SK-N-SH (cell line): ENCODE measurements around the gene MBTPS1. TPM values are rescaled to one million over a fixed set of nuclear protein-coding genes. Genes with fewer than 3 reads are reported as not detected.

Experiments used
- CTCF ChIA-PET: fragments of 300-600, 350-600 bp; formaldehyde crosslinking; extraction: SDS; loops from one replicate; lab custom pipeline; 2021; lab: Yijun Ruan, JAX
- POLR2A ChIA-PET: fragments of 350-600 bp; sonication (Branson Sonifier 250); formaldehyde crosslinking; extraction: SDS; loops from one replicate; lab custom pipeline; 2020; ENCODE audit warnings: antibody characterized with exemption, inconsistent platforms; lab: Yijun Ruan, JAX
- DNase-seq: peaks from one replicate; pipeline ENCODE4 v3.0.0; 2012
- H2AFZ ChIP-seq: fragments of 200-600 bp; sonication (generic); 2 replicates; pipeline ENCODE4 v1.8.1; 2016; ENCODE audit warnings: antibody characterized with exemption, mild to moderate bottlenecking, low read depth
- H3F3A ChIP-seq: fragments of 200-600 bp; sonication (generic); replicated peaks from 2 replicates; pipeline ENCODE3; 2016; ENCODE audit warnings: antibody characterized with exemption, mild to moderate bottlenecking; ENCODE audit not compliant: insufficient read depth
- H3K27ac ChIP-seq, 2 experiments: fragments of 200-500 bp in 1 of 2; fragments of 200-600 bp in 1 of 2; sonication (Bioruptor generic) in 1 of 2; sonication (generic), shearing (Covaris generic) in 1 of 2; 2 replicates each; pipeline versions ENCODE4 v1.5.1 to v1.6.1; 2014 to 2016; ENCODE audit warnings: low read depth in 2 of 2, inconsistent platforms in 1 of 2, low read length in 1 of 2, mild to moderate bottlenecking in 1 of 2, mixed read lengths in 1 of 2
- H3K27me3 ChIP-seq: fragments of 200-600 bp; sonication (generic), shearing (Covaris generic); 2 replicates; pipeline ENCODE4 v1.6.1; 2016; ENCODE audit warnings: mixed run types; ENCODE audit not compliant: insufficient read depth
- H3K36me3 ChIP-seq, 2 experiments: fragments of 200-500 bp in 1 of 2; fragments of 200-600 bp in 1 of 2; sonication (Bioruptor generic) in 1 of 2; sonication (generic) in 1 of 2; replicated peaks in 1 of 2; 2 replicates each; pipeline versions ENCODE3 to v1.5.1; 2014 to 2016; ENCODE audit warnings: low read length in 1 of 2, mild to moderate bottlenecking in 1 of 2; ENCODE audit not compliant: insufficient read depth in 2 of 2, control insufficient read depth in 1 of 2
- H3K4me1 ChIP-seq, 2 experiments: fragments of 200-500 bp in 1 of 2; fragments of 200-600 bp in 1 of 2; sonication (Bioruptor generic) in 1 of 2; sonication (generic), shearing (Covaris generic) in 1 of 2; 2 replicates each; pipeline versions ENCODE4 v1.5.1 to v1.6.1; 2014 to 2016; ENCODE audit warnings: low read depth in 1 of 2, low read length in 1 of 2, mixed run types in 1 of 2; ENCODE audit not compliant: insufficient read depth in 2 of 2, control insufficient read depth in 1 of 2
- H3K4me2 ChIP-seq: fragments of 200-600 bp; sonication (generic), shearing (Covaris generic); 2 replicates; pipeline ENCODE4 v1.6.1; 2017; ENCODE audit warnings: mixed run types
- H3K4me3 ChIP-seq, 2 experiments: fragments of 200-500 bp in 1 of 2; fragments of 200-600 bp in 1 of 2; sonication (Bioruptor generic) in 1 of 2; sonication (generic), shearing (Covaris generic) in 1 of 2; 2 replicates each; pipeline versions ENCODE4 v1.5.1 to v1.8.1; 2014 to 2016; ENCODE audit warnings: low read depth in 2 of 2, inconsistent platforms in 1 of 2, low read length in 1 of 2, mild to moderate bottlenecking in 1 of 2, mixed read lengths in 1 of 2, moderate library complexity in 1 of 2
- H3K79me2 ChIP-seq: fragments of 200-600 bp; sonication (generic); 2 replicates; pipeline ENCODE4 v1.8.1; 2017; ENCODE audit warnings: mild to moderate bottlenecking; ENCODE audit not compliant: insufficient read depth
- H3K9ac ChIP-seq: fragments of 200-600 bp; sonication (generic); 2 replicates; pipeline ENCODE4 v1.6.1; 2017; ENCODE audit warnings: mixed run types
- H3K9me2 ChIP-seq: fragments of 200-600 bp; sonication (generic); 2 replicates; pipeline ENCODE4 v1.6.1; 2017; ENCODE audit warnings: mixed run types
- H3K9me3 ChIP-seq: fragments of 200-600 bp; sonication (generic); 2 replicates; pipeline ENCODE4 v1.6.1; 2017; ENCODE audit warnings: mixed run types, mild to moderate bottlenecking, moderate library complexity
- H4K20me1 ChIP-seq: fragments of 200-600 bp; sonication (generic); 2 replicates; pipeline ENCODE4 v1.6.1; 2017; ENCODE audit warnings: mild to moderate bottlenecking, mixed run types; ENCODE audit not compliant: insufficient read depth
- CTCF ChIP-seq: fragments of 200-600 bp; sonication (generic); IDR thresholded peaks from 2 replicates; pipeline ENCODE4 v1.6.1; 2017; ENCODE audit warnings: antibody characterized with exemption, mild to moderate bottlenecking, moderate library complexity
- ELF1 ChIP-seq: IDR thresholded peaks from 2 replicates; pipeline ENCODE4 v1.4.0; 2012
- EP300 ChIP-seq, 2 experiments: IDR thresholded peaks; 2 replicates each; pipeline versions ENCODE4 v1.4.0 to v1.6.1; 2012; ENCODE audit warnings: borderline replicate concordance in 1 of 2, low read depth in 1 of 2, low read length in 1 of 2
- EZH2phosphoT487 ChIP-seq: fragments of 200-600 bp; sonication (generic); IDR thresholded peaks from 2 replicates; pipeline ENCODE4 v1.6.1; 2017; ENCODE audit warnings: low read depth, mixed run types, mild to moderate bottlenecking, antibody characterized with exemption, moderate library complexity, borderline replicate concordance
- FOSL2 ChIP-seq: IDR thresholded peaks from 2 replicates; pipeline ENCODE4 v1.4.0; 2012; ENCODE audit warnings: low read depth, mild to moderate bottlenecking, moderate library complexity, borderline replicate concordance
- FOXJ3 ChIP-seq: sonication (generic); formaldehyde crosslinking; IDR thresholded peaks from 2 replicates; pipeline ENCODE4 v1.5.1; 2020; ENCODE audit warnings: mild to moderate bottlenecking, missing genetic modification reagents
- FOXM1 ChIP-seq: IDR thresholded peaks from 2 replicates; pipeline ENCODE4 v1.4.0; 2012; ENCODE audit warnings: low read depth, mild to moderate bottlenecking
- JUND ChIP-seq: IDR thresholded peaks from 2 replicates; pipeline ENCODE4 v1.4.0; 2012
- MAX ChIP-seq: IDR thresholded peaks from 2 replicates; pipeline ENCODE4 v1.4.0; 2012; ENCODE audit warnings: low read depth
- MXI1 ChIP-seq: IDR thresholded peaks from 2 replicates; pipeline ENCODE4 v1.6.1; 2012; ENCODE audit warnings: mild to moderate bottlenecking, low read depth, low read length, improper control_type of control experiment
- RAD21 ChIP-seq: IDR thresholded peaks from 2 replicates; pipeline ENCODE4 v1.6.1; 2012; ENCODE audit warnings: mild to moderate bottlenecking, low read length
- RXRA ChIP-seq: IDR thresholded peaks from 2 replicates; pipeline ENCODE4 v1.4.0; 2012; ENCODE audit warnings: low read depth, mild to moderate bottlenecking, borderline replicate concordance
- SIN3A ChIP-seq: IDR thresholded peaks from 2 replicates; pipeline ENCODE4 v1.6.1; 2012; ENCODE audit warnings: low read depth, mild to moderate bottlenecking, low read length, moderate library complexity, borderline replicate concordance
- SMC3 ChIP-seq: IDR thresholded peaks from 2 replicates; pipeline ENCODE4 v1.6.1; 2012; ENCODE audit warnings: low read depth, low read length, improper control_type of control experiment
- YY1 ChIP-seq: IDR thresholded peaks from 2 replicates; pipeline ENCODE4 v1.4.0; 2012; ENCODE audit warnings: low read depth, mild to moderate bottlenecking
- WGBS: methylation state at CpG from one replicate; pipeline ENCODE4 v1.1.6; 2017; ENCODE audit warnings: low lambda C conversion rate; 5-methylcytosine and 5-hydroxymethylcytosine counted together
- polyA plus RNA-seq, 3 experiments: library from polyadenylated mRNA; depleted of rRNA; stranded (reverse); fragments of >200 nt; gene quantifications; 2 replicates each; pipeline ENCODE4 v1.2.3, GENCODE V29; 2012
- TF ChIP-seq, protein P1 (sequence below): IDR thresholded peaks from 2 replicates; pipeline ENCODE4 v1.4.0; 2012; ENCODE audit warnings: low read depth, borderline replicate concordance
- TF ChIP-seq, protein P2 (sequence below): IDR thresholded peaks from 2 replicates; pipeline ENCODE4 v1.4.0; 2012; ENCODE audit warnings: low read depth, borderline replicate concordance
- TF ChIP-seq, protein P3 (sequence below): fragments of 150-350 bp; IDR thresholded peaks from 2 replicates; pipeline ENCODE4 v1.6.1; 2017; ENCODE audit warnings: antibody characterized with exemption, low read length, low read depth, borderline replicate concordance

The MBTPS1 gene
- polyA plus RNA-seq, 1 of the 3 experiments (the other 2 are of a cell fraction), result 84.9 TPM

DNA sequence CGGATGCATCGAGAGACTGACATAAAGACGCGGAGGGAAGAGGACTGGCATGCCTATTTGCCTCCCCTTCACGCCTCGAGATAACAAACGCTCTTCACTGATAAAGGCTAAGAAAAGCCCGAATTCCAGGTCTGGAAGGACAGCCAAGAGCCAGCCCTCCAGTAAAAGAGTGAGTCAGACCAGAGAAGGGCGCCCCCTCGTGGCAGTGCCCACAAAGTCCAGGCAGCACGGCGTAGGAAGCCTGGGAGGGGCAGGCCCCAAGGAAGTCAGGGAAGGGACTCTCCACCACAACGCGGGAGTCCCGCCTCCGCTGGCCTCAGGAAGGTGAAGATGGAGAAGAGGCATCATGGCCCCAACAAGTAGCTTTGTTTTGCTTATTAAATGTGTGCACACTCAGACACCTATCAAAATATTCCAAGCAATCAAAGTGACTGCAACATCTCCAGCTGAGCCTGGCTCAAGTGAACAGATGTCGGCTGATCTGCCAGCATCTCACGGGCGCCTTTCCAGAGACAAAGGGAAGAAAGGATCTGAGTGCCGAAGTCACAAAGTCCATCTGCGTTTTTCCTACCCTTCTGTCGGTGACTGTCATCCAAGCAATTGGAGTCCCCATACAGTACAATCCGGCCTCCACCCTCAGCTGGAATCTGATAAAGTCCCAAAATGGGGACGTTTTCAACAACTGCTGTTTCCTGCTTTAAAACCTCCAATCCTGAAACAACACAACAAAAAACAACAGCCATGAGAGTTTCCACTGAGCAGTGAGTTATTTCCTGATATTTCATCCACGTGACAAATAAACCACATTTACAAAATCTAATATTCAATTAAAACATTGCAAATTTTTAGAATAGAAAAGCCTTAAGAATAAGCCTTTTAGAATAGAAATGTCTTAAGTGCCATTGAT is 53.8 kb downstream of the MBTPS1 start:
- Histone ChIP-seq H3K9me2 (no peaks in the 10 kb centered on the region), H3K4me3 (peak overlapping the region in 1 of 2 experiments; percentile 44; a peak in 1 of 4 replicates), H3K4me1 (peaks cover 0 to 6% of the 10 kb centered on the region in 2 experiments; a peak in 2 of 4 replicates), H3K27ac (no peak overlapping the region; a peak in 2 of 4 replicates), H3F3A (peaks cover 16% of the 10 kb centered on the region), H3K27me3 (no peaks in the 10 kb centered on the region), H3K4me2 (no peak overlapping the region), H4K20me1 (peaks cover 4% of the 10 kb centered on the region; the same call in 1 of the 2 replicates), H3K9ac (no peak overlapping the region), H3K9me3 (no peaks in the 10 kb centered on the region), H3K36me3 (peaks cover 46 to 78% of the 10 kb centered on the region in 2 experiments), H2AFZ (no peak overlapping the region), H3K79me2 (no peaks in the 10 kb centered on the region)
- peak; percentile 86 for DNase-seq
- CTCF ChIA-PET, result interaction anchor here (0.6 to 21.4 kb wide), 29 partner anchors 8 to 432 kb away, joined by 3 to 470 read pairs (median 5); partner anchors contain the start of genes OSGIN1 and SLC38A8
- POLR2A ChIA-PET, result no interaction called here
- TF ChIP-seq EZH2phosphoT487 (no peak), EP300 (IDR thresholded peaks at IDR 0.05; ENCODE audit: borderline replicate concordance in 1 of 2, low read depth in 1 of 2, low read length in 1 of 2) (no peak), FOSL2 (peak; percentile 63; the same call in 1 of the 2 replicates), YY1 (no peak), CTCF (peak; percentile 95), RXRA (no peak), RAD21 (peak; percentile 57), SMC3 (peak; percentile 82), ELF1 (no peak), JUND (peak; percentile 61)
- TF ChIP-seq, protein P1, sequence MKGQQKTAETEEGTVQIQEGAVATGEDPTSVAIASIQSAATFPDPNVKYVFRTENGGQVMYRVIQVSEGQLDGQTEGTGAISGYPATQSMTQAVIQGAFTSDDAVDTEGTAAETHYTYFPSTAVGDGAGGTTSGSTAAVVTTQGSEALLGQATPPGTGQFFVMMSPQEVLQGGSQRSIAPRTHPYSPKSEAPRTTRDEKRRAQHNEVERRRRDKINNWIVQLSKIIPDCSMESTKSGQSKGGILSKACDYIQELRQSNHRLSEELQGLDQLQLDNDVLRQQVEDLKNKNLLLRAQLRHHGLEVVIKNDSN, result no peak
- WGBS, result 55% methylated on average over 25 of the region's 25 CpGs

DNA sequence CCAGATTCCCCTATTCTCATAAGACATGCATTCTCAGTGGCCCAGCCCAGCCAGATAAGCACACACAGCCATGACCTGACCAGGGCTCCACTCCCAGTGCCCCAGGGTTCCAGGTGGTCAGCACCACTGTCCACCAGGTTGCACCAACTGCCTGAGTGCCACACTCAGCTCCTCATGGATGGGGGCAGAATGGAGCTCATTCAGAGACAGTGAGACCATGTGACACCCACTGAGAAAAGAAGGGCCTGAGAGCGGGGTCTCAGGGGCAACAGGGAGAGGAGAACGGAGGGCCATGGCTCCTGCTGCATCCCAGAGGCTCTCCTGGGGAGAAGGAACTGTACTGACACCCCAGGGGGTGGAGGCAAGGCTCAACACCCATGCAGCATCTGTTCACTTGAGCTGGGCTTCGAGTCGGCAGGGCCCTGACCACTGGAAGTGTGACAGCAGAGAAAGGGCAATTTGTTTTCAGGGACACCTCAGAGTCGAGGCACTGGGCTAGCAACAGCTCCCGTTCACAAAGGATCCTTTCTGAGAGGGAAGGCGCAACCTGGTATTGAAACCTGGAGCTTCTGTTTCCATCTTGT is 55.4 kb downstream of the MBTPS1 start:
- CTCF ChIA-PET, result interaction anchor here (0.6 to 21.4 kb wide), 13 partner anchors 10 to 130 kb away, joined by 3 to 470 read pairs (median 3); partner anchors contain the start of genes OSGIN1 and SLC38A8
- no peak overlapping the region for H3K4me3 ChIP-seq
- POLR2A ChIA-PET, result no interaction called here
- H3K27me3 ChIP-seq, result no peaks in the 10 kb centered on the region
- H3K79me2 ChIP-seq, result no peaks in the 10 kb centered on the region
- no peak overlapping the region for H3K27ac ChIP-seq
- peaks cover 47 to 79% of the 10 kb centered on the region in 2 experiments for H3K36me3 ChIP-seq
- H3K4me1 ChIP-seq, result peaks cover 0 to 9% of the 10 kb centered on the region in 2 experiments; a peak in 2 of 4 replicates
- 95% methylated on average over 5 of the region's 7 CpGs for WGBS
- no peak for DNase-seq
- H3K9me2 ChIP-seq, result no peaks in the 10 kb centered on the region
- no peaks in the 10 kb centered on the region for H3K9me3 ChIP-seq
- no peak overlapping the region for H3K9ac ChIP-seq
- peaks cover 11% of the 10 kb centered on the region for H3F3A ChIP-seq
- H3K4me2 ChIP-seq, result no peak overlapping the region
- no peak overlapping the region for H2AFZ ChIP-seq
- H4K20me1 ChIP-seq, result peaks cover 4% of the 10 kb centered on the region; the same call in 1 of the 2 replicates
- TF ChIP-seq FOXM1 (no peak), MXI1 (no peak), SMC3 (no peak), SIN3A (no peak), FOXJ3 (CRISPR knock-in tag) (no peak), MAX (no peak), EP300 (IDR thresholded peaks at IDR 0.05; ENCODE audit: borderline replicate concordance in 1 of 2, low read depth in 1 of 2, low read length in 1 of 2) (no peak)
- TF ChIP-seq, protein P1, result no peak
- TF ChIP-seq, protein P2, sequence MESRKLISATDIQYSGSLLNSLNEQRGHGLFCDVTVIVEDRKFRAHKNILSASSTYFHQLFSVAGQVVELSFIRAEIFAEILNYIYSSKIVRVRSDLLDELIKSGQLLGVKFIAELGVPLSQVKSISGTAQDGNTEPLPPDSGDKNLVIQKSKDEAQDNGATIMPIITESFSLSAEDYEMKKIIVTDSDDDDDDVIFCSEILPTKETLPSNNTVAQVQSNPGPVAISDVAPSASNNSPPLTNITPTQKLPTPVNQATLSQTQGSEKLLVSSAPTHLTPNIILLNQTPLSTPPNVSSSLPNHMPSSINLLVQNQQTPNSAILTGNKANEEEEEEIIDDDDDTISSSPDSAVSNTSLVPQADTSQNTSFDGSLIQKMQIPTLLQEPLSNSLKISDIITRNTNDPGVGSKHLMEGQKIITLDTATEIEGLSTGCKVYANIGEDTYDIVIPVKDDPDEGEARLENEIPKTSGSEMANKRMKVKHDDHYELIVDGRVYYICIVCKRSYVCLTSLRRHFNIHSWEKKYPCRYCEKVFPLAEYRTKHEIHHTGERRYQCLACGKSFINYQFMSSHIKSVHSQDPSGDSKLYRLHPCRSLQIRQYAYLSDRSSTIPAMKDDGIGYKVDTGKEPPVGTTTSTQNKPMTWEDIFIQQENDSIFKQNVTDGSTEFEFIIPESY, result no peak
- TF ChIP-seq, protein P3, sequence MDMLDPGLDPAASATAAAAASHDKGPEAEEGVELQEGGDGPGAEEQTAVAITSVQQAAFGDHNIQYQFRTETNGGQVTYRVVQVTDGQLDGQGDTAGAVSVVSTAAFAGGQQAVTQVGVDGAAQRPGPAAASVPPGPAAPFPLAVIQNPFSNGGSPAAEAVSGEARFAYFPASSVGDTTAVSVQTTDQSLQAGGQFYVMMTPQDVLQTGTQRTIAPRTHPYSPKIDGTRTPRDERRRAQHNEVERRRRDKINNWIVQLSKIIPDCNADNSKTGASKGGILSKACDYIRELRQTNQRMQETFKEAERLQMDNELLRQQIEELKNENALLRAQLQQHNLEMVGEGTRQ, result no peak
